WERI-Rb-1 (cell line): Measurements from ENCODE around the gene UST.
"Not testable (repeated sequence)": the region's sequence is repeated elsewhere in the genome, so short reads cannot be mapped to it uniquely, and the experiment has no call there.

Experiments
- DNase-seq: peaks from one replicate; pipeline ENCODE4 v3.0.0-alpha.2; 2020
- H3K27ac ChIP-seq: fragments of 250-450 bp; sonication (Bioruptor Pico); 2 replicates; pipeline ENCODE4 v1.5.1; 2020; ENCODE audit warnings: mild to moderate bottlenecking, moderate library complexity
- H3K27me3 ChIP-seq: fragments of 250-450 bp; sonication (Bioruptor Pico); 2 replicates; pipeline ENCODE4 v1.5.1; 2021; ENCODE audit warnings: mild to moderate bottlenecking, low read depth, moderate library complexity; ENCODE audit not compliant: insufficient read depth, severe bottlenecking
- H3K36me3 ChIP-seq: fragments of 250-450 bp; sonication (Bioruptor Pico); 2 replicates; pipeline ENCODE4 v1.5.1; 2020; ENCODE audit warnings: mild to moderate bottlenecking, moderate library complexity
- H3K4me3 ChIP-seq: 2 replicates; pipeline ENCODE4 v1.5.1; 2011; ENCODE audit warnings: low read depth, mild to moderate bottlenecking, control low read depth, low read length
- H3K9me3 ChIP-seq: fragments of 250-450 bp; sonication (Bioruptor Pico); 2 replicates; pipeline ENCODE4 v1.5.1; 2021; ENCODE audit warnings: mild to moderate bottlenecking, moderate library complexity; ENCODE audit not compliant: severe bottlenecking
- CTCF ChIP-seq: IDR thresholded peaks from 2 replicates; pipeline ENCODE4 v1.5.1; 2011; ENCODE audit warnings: low read depth, mild to moderate bottlenecking, control low read depth, inconsistent platforms, low read length

Gene UST

GRCh38 chr6:149094934-149095351 is 348.1 kb downstream of the UST start:
- no peaks in the 10 kb centered on the region for H3K27me3 ChIP-seq
- TF ChIP-seq CTCF, result no peak
- no peaks in the 10 kb centered on the region for H3K36me3 ChIP-seq
- H3K4me3 ChIP-seq, result no peak overlapping the region
- no peak for DNase-seq
- H3K9me3 ChIP-seq, result no peaks in the 10 kb centered on the region
- H3K27ac ChIP-seq, result no peak overlapping the region

- no peaks in the 10 kb centered on the region for H3K27me3 ChIP-seq
- TF ChIP-seq CTCF, result no peak
- H3K36me3 ChIP-seq, result no peaks in the 10 kb centered on the region
- no peaks in the 10 kb centered on the region for H3K9me3 ChIP-seq
- H3K4me3 ChIP-seq, result no peak overlapping the region
- H3K27ac ChIP-seq, result no peak overlapping the region
- no peak for DNase-seq
These were observed 349.0 kb downstream of the UST start for GRCh38 chr6:149095842-149096241.

GRCh38 chr6:149097794-149098193 is 351.0 kb downstream of the UST start:
- Histone ChIP-seq H3K36me3 (no peaks in the 10 kb centered on the region), H3K27ac (no peak overlapping the region), H3K9me3 (no peaks in the 10 kb centered on the region), H3K4me3 (no peak overlapping the region), H3K27me3 (no peaks in the 10 kb centered on the region)
- no peak for TF ChIP-seq CTCF
- no peak for DNase-seq

- Histone ChIP-seq H3K4me3 (no peak overlapping the region), H3K27ac (no peak overlapping the region), H3K27me3 (no peaks in the 10 kb centered on the region), H3K36me3 (no peaks in the 10 kb centered on the region), H3K9me3 (no peaks in the 10 kb centered on the region)
- DNase-seq, result no peak
- no peak for TF ChIP-seq CTCF
These were observed 352.0 kb downstream of the UST start for GRCh38 chr6:149098700-149099276.

- Histone ChIP-seq H3K27ac (no peak overlapping the region), H3K27me3 (no peaks in the 10 kb centered on the region), H3K9me3 (no peaks in the 10 kb centered on the region), H3K4me3 (no peak overlapping the region), H3K36me3 (no peaks in the 10 kb centered on the region)
- no peak for DNase-seq
- TF ChIP-seq CTCF, result no peak
These were observed 355.5 kb downstream of the UST start for GRCh38 chr6:149102324-149102723.

- H3K4me3 ChIP-seq, H3K27ac ChIP-seq, H3K36me3 ChIP-seq, DNase-seq, H3K9me3 ChIP-seq, H3K27me3 ChIP-seq: not testable (repeated sequence)
These were observed 357.1 kb downstream of the UST start for GRCh38 chr6:149103950-149104349.
